Urothelium cell line (cell line): ENCODE results near the gene PBX3.
A peak's percentile ranks its signal among the peaks of the same experiment; 100 is the strongest.

Source experiments
- DNase-seq: peaks from one replicate; pipeline ENCODE4 v3.0.0; 2011; ENCODE audit warnings: low spot score, mixed read lengths
- FAIRE-seq: peaks from 2 replicates; lab custom pipeline; 2011; peaks lifted over from hg19 to GRCh38; lab: Jason Lieb, UNC

PBX3 gene

DNA sequence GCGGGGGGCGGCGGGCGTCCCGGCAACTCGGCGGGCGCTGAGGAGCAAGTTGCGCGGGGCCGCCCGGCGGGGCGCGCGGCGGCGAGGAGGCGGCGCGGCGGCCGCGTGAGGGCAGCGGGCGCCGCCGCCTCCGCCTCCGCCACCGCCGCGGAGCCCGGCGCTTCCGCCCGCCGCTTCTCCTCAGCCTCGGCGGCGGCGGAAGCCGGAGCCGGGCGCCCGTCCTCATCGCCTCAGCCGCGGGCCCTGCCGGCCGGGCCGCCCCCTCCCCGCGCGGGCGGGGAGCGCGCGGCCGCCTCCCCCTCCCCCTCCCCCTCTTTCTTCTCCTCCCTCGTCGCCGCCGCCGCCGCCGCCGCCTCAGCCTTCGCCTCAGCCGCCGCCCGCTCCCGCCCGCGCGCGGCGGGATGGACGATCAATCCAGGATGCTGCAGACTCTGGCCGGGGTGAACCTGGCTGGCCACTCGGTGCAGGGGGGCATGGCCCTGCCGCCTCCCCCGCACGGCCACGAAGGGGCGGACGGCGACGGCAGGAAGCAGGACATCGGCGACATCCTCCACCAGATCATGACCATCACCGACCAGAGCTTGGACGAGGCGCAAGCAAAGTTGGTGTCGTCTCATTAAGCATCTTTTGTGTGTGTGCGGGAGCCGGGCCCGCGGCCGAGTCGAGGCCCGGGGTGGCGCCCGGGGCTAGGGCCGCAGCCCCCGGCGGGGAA, at the start of gene PBX3:
TSS of gene PBX3 (plus strand) at position 321 of the 712 bp plus-strand sequence.
- DNase-seq (peak; percentile 60), FAIRE-seq (no peak)

DNA sequence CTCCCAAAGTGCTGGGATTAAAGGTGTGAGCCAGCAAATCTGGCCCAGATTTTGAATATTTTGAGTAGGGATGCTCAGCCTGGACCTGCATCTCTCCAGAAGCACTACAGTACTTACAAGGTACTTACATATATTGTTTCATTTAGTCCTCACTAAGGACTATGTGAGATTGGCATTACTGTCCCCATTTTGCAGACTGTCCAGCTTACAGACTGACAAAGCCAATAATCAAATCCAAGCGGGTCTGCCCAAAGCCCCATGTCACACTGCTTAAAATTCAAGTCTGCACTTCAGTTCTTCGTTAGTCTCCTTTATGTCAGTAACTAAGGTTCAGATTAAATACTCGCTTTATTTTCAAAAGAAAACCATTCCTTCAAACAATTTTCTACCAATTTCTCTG, 47.3 kb upstream of the PBX3 start:
- DNase-seq (no peak), FAIRE-seq (no peak)

DNA sequence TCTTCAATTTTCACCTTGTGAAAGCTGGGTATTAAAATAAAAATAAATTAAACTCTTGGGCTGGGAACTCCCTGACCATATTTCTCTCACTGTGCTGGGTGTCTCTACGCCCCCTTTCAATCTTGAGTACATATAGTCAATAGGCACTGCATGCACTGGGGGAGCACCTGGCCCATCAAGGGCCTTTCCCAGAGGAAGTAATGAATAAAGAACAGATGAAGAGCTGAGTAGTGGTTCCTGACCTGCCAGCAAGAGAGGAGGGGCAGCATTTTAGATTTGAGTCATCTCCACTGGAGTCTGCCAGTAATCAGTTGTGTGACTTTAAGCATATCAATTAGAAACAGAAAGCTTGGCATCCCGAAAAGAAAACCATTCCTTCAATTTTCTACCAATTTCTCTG, 46.4 kb upstream of the PBX3 start:
- DNase-seq (no peak), FAIRE-seq (no peak)

DNA sequence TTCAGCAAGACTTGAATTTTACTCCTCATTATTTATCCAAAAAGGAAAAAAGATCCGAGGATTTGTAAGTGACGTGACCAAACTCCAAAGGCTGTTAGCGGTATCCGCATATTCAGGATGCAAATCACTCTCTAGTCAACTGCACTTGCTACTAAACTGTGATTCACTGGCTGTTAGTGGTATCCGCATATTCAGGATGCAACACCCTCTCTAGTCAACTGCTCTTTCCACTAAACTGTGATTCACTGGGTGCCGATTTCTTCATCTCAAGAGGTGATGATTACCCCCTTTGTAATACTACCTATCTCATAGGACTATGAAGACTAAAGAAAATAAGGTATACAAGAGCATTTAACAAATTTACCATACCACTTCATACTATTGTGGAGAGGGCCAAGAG, 45.8 kb upstream of the PBX3 start:
- no peak for DNase-seq
- FAIRE-seq: no peak

DNA sequence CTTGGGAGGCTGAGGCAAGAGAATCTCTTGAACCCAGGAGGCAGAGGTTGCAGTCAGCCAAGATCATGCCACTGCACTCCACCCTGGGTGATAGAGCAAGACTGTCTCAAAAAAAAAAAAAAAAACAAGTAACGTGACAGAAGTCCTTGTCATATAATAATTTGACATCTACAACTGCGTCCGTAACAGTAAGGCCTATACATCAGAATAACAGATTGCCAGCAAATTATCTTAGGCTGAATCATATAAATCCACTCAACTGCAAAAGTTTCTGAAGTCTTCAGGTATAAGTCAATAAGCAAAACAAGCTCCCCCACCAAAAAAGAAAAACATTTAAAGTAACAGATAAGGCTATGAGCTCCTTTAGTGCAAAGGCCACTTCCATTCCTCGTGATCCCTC, 43.5 kb upstream of the PBX3 start:
- FAIRE-seq: no peak
- no peak for DNase-seq

DNA sequence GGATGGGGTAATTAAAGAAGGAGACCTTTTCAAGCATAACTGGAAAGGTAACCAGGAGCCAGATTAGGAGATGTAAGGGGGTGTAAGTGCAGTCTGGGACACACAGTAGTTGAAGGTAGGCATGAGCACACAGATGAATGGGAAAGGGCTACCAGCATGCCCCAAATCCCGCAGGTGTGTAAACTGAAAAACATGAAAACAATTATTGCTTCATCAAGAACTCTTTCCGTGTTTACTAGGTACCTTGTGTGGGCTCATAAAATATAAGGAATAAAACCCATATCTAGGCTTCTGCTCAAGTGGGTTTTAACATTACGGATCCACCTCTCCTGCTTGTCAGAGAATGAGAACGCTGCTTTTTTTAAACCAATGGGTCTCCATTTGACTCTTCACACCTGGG, 41.3 kb upstream of the PBX3 start:
- DNase-seq: no peak
- FAIRE-seq: no peak

DNA sequence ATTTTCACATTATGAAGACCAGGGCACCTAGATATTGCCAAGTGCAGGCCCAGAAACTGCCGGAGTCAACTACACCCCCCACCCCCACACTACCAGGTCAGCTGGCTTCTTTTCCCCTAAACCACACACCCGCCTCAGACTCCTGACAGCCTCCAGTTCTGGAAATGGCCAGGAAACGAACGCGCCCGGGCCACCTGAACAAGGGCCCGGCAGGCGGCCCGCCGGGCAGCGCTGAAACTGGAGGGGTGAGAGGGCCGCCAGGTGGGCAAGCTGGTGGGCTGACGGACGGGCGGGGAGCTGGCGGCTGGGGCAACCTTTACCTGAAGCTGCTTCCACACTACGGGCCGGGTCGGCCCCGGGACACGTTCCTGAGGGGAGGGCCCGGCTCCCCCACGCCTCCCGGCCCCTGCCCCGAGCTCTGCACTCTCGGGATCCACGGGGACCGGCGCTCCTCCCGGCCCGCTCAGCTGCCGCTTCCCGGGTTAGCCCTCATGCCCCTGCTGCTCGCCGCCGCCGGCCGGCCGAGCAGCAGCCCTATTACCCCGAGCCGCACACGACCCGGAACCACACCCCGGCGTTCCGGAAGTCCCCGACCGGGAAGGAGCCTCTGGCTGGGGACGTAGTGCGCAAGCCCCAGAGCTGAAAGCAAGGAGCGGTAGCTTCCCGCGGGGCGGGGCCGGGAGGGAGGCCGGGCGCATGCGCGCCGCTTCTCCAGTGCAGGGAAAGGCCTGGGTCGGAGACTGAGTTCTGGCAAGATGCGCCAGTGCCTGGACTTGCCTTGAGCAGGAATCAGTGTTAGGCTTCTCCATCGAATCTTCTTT, 40.3 kb upstream of the PBX3 start, which contains the start of gene MAPKAP1:
TSS of gene MAPKAP1 (minus strand) at position 558 of the 821 bp plus-strand sequence. CDS start 34,634 bp downstream, outside the sequence.
- DNase-seq: peak; percentile 96
- no peak for FAIRE-seq

DNA sequence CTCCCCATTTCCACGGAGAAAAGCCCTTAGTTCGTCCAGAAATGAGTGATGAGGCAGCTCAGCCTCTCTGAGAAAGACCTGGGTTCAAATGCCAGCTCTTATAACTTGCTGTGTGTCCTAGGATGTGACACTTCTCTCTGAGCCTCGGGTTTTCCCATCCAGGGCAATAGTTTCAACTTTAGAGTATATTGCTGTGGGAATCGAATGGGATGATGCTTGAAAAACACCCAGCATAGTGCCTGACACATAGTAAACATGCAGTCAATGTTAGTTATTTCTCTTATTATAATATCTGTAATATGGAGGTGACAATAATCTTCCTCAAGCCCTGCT, 39.7 kb upstream of the PBX3 start:
- FAIRE-seq: no peak
- DNase-seq: no peak

DNA sequence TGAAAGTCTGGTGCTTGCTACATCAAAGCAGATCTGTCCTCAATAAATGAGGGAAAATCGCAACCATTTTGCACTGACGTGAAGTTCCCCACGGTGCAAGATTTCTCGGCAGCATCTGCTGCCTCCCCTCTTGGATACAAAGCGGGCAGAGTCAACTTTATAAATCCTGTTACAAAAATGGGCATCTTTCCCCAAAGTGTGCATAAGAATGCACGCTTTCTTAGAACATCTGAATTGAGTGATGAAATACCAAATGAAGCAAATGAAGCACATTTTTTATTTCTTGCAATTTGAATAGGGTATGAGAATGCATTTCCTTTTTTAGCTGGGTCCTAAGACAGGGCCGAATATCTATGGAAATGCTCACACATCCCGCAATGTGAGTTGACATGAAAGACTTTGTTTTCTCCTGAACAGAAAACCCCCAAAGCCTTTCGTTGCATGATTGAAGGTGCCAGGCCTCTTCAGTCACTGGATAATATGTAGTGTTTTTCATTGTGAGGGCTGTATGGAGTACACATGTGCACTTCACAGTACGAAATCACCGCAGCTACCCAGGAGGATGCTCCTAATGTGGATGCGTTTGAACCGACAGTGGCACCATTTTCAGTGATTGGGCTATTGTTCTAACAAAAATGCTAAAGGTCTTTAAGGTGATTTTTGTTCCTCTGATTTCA, 20.6 kb upstream of the PBX3 start:
- no peak for FAIRE-seq
- no peak for DNase-seq

DNA sequence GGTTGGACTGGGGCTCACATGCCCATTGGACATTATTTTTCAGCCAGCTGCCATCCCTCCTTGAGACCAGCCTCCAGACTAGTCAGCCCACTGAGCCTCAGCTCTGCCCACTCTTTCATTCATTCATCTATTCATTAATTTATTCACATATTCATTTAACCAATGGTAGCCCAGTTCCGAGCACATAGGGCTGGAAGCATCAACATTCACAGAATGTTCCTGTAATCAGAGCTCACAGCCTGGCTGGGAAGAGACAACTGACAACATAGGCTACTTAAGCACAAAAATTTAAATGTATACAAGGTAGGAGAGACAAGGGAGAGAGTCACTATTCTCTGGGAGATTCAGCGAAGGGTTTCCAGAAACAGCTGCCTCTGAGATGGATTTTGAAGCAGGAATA, 17.0 kb upstream of the PBX3 start:
- DNase-seq (no peak), FAIRE-seq (no peak)

DNA sequence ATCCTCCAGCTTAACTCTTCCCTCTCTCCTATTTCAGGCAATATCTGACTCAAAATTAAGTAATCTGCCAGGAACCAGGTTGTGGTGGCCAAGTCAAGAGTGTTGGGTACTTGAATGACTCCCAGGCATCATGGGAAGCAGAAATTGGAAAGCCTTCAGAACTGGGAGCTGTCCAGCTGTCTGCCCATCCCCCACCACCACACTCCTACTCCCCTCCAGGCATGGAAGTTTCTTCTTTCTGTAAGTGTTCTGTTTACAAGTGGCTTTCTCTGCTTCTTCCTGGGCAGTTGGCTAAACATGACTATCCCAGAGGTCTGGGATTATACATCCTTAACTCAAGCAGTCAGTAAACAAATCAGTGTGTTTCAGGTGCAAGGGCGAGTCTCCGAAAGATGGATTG, 14.6 kb upstream of the PBX3 start:
- FAIRE-seq (no peak), DNase-seq (no peak)

DNA sequence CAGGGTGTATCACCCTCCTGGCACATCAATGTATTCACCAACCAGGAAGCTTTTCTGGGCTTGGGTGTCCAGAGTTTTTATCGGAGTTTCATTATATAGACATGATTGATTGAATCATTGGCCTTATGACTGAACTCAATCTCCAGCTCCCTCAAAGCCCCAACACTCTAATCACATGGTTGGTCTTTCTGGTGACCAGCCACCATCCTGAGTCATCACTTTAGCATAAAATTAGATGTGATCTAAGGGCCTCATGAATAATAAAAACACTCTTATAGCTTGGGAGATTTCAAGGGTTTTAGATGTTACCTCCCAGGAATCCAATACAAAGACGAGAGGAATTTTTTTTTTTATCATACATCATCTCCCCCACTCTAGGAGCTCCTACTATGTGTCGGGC, 7.7 kb upstream of the PBX3 start:
- DNase-seq (no peak), FAIRE-seq (no peak)

DNA sequence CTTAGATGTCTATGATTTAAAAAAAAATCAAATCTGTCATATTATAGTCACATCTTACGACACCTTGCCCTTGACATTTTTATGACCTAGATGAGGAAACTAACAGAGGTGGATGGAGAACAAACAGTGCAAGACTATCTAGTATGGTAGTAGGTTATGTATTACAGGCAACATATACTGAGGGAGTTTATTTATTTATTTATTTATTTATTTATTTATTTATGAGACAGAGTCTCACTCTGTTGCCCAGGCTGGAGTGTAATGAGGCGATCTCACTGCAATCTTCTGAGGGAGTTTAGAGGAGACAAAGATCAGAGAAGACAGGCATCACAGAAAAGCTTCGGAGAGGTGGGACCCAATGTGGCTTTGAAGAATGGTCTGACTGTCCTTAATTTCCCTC, 4.5 kb upstream of the PBX3 start:
- FAIRE-seq (no peak), DNase-seq (no peak)

DNA sequence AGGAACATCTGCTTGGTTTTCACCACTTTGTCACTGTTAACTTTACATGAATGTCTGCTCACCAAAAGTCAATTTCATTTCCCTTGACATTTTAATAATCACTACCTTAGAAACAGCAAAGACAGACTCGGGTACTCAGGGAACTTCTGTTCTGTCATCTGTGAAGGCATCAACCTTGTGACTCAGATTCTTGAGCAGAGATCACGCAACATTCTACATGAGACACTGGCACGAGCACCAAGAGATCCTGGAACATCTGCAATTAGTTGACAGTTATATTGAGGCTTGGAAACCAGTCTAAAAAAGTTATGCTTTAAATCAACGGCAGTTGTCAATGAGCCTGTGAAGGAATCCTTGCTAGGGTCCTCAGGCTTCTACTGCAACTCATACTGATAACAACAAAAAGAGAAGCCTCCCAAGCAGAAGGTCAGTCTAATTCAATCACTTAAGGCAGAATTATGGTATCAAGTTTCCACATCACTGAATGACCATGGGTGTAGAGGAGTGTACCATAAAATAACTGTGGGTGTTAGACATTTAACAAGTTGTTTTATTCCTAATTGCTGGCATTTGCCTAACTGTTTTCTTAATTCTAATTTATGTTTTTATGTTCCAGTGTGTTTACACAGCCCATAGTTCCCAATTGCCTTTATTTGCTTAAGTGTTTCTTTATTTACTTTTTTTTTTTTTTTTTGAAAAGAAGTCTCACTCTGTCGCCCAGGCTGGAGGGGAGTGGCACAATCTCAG, 3.3 kb upstream of the PBX3 start:
- FAIRE-seq (no peak), DNase-seq (no peak)

DNA sequence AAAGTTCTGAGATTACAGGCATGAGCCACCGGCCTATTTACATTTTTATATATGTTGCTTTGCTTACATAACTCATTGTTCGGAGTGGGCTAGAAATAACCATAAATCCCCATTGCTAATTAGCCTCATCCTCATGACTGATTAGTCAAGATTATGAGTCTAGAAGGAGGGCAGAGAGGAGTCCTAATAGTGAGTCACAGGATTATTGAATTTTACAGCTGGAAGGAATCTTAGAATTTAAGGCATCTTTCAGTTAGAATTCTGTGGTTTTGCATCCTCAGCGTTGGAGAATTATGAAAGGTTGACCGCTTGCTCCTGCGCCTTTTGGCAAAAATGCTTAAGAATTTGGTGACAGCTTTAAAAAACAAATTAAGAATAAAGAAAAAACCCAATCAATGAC, 2.6 kb upstream of the PBX3 start:
- no peak for FAIRE-seq
- DNase-seq: peak; percentile 18

DNA sequence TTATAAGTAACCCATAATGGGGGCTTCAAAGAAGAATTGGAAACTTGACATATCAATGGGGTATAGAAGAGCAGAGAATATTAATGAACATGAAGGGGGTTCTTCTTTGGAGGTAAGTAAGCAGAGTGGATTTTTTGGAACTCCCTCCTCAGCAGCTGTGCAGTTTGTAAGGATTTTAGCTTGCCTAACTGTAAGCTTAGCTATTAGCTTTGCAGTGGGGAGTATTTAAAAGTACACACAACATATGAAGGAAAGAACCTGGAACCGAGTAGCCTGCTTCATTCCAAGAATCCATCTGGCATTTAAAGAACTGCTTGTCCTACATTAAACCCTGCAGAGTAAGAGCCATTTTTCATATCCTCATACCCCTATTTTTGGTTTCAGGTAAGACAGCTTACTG, 2.2 kb upstream of the PBX3 start:
- no peak for FAIRE-seq

DNA sequence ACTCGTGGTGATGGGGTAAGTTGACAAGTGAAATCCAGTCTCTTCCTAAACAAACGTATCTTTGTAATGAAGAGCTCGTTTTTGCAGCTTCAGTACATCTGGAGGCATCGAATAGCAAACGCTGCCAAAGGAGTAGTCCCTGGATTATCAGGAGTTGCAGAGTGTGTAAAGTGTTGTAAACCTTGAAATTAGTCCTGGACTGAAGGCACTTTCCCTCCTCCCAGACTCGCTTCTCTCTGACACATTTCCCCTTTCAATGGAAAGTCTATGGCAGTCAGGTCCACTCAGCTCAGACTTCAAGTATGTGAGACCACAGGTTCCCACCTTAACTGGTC, 1.5 kb upstream of the PBX3 start:
- DNase-seq (no peak), FAIRE-seq (no peak)

More for the DNA sequence above, 2.2 kb upstream of the PBX3 start:
- no peak for DNase-seq

DNA sequence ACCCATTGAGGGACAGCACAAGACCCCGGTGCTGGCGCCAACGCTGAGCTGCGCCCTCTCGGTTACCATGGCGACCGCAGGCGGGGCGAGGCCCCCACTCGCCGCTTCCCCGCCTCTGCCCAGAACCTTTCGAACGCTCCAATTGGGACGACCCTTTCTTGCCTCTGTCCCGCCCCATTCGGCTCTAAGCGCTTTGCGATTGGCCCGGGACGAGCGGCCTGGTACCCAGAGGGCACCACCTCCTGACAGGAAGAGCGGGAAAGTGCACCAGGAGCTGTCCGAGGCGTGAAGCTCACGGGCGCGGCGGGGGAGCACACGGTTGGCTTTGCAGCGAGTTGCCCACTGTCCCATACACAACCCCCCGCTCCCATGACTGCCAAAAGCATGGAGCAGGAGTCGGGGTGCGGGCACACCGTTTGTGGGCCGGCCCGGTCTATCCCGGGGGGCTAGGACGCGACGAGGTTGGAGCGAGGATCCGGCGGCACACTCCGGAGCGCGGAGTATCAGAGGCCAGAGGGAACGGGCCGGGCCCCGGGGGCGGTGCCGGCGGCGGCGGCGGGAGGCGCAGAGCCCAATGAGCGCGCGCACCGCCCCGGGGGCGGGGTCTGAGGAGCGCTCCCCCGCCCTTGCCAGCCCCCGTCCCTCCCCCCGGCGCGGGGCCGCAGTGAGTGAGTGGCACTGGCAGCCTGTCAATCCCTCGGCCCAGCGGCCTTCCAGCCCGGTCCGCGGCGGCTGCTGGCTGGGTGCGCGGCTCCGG, 978 bp upstream of the PBX3 start:
- FAIRE-seq: no peak
- peak; percentile 95 for DNase-seq

DNA sequence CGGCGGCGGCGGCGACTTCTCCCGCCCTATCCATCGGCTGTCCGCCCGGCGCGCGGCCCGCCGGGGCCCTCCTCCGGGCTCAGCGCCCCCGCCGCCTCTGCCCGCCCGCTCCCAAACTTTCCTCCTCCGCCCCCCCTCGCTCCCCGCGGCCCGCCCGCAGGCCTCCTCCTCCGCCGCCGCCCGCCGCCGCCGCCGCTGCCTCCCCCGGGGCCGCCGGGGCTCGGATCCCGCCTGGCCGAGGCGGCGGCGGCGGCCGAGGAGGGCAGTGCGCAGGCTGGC, 460 bp upstream of the PBX3 start:
- no peak for FAIRE-seq
- no peak for DNase-seq

DNA sequence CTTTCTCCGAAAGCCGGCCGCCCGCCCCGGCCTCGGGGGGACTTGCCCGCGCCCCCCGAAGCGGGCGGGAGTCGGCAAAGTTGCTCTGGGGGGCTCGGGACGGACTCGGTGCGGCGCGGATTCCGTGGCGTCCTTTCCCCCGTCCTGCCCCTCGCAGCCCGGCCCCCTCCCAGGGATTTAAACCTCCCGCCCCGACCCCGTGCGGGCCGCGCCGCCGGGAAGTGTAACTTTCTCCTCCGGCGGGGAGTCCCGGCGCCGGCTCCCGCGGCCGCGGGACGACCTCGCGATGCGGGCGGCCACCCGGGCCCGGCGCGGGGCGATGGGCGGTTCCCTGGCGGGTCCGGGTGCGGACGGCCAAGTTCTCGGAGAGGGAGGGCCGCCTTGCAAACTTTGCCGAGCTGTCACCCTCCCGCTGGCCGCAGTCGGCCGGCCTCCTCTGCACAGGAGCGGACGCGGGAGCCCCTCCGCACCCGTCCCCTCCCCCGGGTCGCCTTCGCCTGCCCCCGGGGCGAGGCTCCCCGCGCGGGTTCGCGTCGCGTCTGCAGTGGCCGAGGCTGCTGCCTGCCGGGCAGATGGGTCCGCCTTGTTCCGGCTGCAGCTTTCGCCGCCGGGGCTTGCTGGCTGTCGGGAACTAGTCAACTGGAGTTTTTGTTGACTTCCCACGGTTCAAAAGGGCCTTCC, 732 bp downstream of the PBX3 start:
- peak; percentile 26 for DNase-seq

More for the DNA sequence above, 732 bp downstream of the PBX3 start:
- no peak for FAIRE-seq
